Measurements from ENCODE around the gene TSPAN15. TPM values are rescaled to one million over a fixed set of nuclear protein-coding genes. Genes with fewer than 3 reads are reported as not detected.

TSPAN15 gene
- total and polyA plus RNA-seq, 2 experiments from 2014 or later = 6.6 to 10.1 TPM

DNA sequence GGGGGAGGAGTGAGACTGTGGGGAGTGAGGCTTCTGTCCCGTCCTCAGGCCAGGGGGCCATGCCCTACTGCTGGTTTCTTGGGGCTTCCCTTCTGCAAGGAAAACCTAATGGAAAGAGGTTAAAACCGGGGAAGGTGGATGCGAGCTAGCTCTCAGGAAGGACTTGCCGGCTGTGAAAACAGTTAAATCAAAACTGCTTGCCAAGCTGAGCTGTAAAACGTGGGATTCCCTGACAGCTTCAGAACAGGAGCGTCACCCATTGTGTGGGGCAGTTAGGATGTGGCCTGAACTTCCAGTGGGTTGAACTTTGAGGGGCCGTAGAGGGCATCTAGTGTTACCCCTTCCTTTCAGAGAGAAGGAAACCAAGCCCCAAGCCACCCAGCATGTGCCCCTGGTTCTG, 13.1 kb downstream of the TSPAN15 start (continued):
- TF ChIP-seq ZNF114 (CRISPR knock-in tag; IDR thresholded peaks at IDR 0.05) (no peak), STAT1 (IDR thresholded peaks at IDR 0.05; ENCODE audit: unreplicated experiment) (no peak)

DNA sequence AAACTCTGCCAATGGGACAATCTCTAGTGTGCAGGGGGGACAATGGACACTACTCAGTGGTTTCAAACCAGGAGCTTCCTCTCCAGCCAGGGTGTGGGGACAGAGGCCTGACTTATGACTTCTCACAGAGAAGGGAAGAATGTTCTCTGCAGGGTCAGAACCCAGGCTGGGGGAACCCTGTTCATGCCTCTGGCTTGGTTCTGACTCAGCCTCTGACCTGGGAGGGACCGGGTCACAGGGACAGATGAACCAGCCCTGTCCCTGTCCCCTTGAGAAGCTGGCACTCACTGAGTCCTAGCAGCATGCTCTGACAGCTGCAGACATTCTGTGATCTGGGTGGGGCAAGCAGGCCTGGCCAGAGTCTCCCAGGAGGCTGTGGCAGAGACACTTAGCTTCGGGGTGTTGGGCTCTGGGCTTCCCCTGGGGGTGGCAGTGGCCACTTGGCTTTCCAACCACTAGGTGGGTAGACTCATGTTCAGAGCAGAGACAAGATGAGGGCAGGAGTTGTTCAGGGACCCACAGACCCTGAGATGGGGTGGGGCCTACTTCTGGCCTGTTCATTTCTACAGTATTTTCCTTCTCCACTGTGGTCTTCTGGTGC, 13.6 kb downstream of the TSPAN15 start:
- Mint-ChIP-seq H3K4me3 (no peak overlapping the region), H3K27ac (no peak overlapping the region), H3K36me3 (ENCODE audit: low read depth) (no peaks in the 10 kb centered on the region; the same call in 2 of the 3 replicates)

More for the DNA sequence above, 13.6 kb downstream of the TSPAN15 start:
- Histone ChIP-seq H3K4me3 (no peak overlapping the region), H3K27me3 (ENCODE audit: insufficient read depth) (no peaks in the 10 kb centered on the region), H3K36me3 (ENCODE audit: insufficient read depth) (no peaks in the 10 kb centered on the region), H3K4me1 (ENCODE audit: insufficient read depth) (peaks cover 13% of the 10 kb centered on the region), H3K79me2 (replicated peaks; ENCODE audit: insufficient read depth) (no peaks in the 10 kb centered on the region), H4K20me1 (replicated peaks; ENCODE audit: insufficient read depth) (no peaks in the 10 kb centered on the region), H3K9me2 (ENCODE audit: insufficient read depth) (no peaks in the 10 kb centered on the region), H3K4me2 (no peak overlapping the region), H2AFZ (no peak overlapping the region), H3F3A (replicated peaks; ENCODE audit: low read depth) (no peaks in the 10 kb centered on the region), H3K27ac (ENCODE audit: low read depth) (no peak overlapping the region)
- no peak for DNase-seq (ENCODE audit: low spot score)
- Mint-ChIP-seq H3K9me3 (no peaks in the 10 kb centered on the region), H3K27me3 (ENCODE audit: insufficient read depth, low read depth, poor library complexity) (peaks cover 7% of the 10 kb centered on the region), H3K4me1 (peaks cover 18% of the 10 kb centered on the region)
- peak; percentile 24; the same call in 1 of the 3 replicates for ATAC-seq
- TF ChIP-seq STAT1 (IDR thresholded peaks at IDR 0.05; ENCODE audit: unreplicated experiment) (no peak), JUNB (IDR thresholded peaks at IDR 0.05; ENCODE audit: unreplicated experiment) (no peak), ZNF462 (CRISPR knock-in tag; IDR thresholded peaks at IDR 0.05) (no peak), NANOG (IDR thresholded peaks at IDR 0.05; ENCODE audit: borderline replicate concordance) (no peak), EZH2 (IDR thresholded peaks at IDR 0.05; ENCODE audit: low read depth, unreplicated experiment) (no peak), CREB1 (CRISPR knock-in tag; IDR thresholded peaks at IDR 0.05; ENCODE audit: low read depth) (no peak), EZH2phosphoT487 (IDR thresholded peaks at IDR 0.05; ENCODE audit: unreplicated experiment) (no peak), ZNF114 (CRISPR knock-in tag; IDR thresholded peaks at IDR 0.05) (no peak), ZNF331 (CRISPR knock-in tag; IDR thresholded peaks at IDR 0.05; ENCODE audit: low read depth) (no peak), POLR2AphosphoS5 (IDR thresholded peaks at IDR 0.05; ENCODE audit: low read depth) (no peak)
- TF ChIP-seq, protein P1, sequence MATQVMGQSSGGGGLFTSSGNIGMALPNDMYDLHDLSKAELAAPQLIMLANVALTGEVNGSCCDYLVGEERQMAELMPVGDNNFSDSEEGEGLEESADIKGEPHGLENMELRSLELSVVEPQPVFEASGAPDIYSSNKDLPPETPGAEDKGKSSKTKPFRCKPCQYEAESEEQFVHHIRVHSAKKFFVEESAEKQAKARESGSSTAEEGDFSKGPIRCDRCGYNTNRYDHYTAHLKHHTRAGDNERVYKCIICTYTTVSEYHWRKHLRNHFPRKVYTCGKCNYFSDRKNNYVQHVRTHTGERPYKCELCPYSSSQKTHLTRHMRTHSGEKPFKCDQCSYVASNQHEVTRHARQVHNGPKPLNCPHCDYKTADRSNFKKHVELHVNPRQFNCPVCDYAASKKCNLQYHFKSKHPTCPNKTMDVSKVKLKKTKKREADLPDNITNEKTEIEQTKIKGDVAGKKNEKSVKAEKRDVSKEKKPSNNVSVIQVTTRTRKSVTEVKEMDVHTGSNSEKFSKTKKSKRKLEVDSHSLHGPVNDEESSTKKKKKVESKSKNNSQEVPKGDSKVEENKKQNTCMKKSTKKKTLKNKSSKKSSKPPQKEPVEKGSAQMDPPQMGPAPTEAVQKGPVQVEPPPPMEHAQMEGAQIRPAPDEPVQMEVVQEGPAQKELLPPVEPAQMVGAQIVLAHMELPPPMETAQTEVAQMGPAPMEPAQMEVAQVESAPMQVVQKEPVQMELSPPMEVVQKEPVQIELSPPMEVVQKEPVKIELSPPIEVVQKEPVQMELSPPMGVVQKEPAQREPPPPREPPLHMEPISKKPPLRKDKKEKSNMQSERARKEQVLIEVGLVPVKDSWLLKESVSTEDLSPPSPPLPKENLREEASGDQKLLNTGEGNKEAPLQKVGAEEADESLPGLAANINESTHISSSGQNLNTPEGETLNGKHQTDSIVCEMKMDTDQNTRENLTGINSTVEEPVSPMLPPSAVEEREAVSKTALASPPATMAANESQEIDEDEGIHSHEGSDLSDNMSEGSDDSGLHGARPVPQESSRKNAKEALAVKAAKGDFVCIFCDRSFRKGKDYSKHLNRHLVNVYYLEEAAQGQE (IDR thresholded peaks at IDR 0.05; ENCODE audit: unreplicated experiment) = no peak
- TF ChIP-seq, protein P2, sequence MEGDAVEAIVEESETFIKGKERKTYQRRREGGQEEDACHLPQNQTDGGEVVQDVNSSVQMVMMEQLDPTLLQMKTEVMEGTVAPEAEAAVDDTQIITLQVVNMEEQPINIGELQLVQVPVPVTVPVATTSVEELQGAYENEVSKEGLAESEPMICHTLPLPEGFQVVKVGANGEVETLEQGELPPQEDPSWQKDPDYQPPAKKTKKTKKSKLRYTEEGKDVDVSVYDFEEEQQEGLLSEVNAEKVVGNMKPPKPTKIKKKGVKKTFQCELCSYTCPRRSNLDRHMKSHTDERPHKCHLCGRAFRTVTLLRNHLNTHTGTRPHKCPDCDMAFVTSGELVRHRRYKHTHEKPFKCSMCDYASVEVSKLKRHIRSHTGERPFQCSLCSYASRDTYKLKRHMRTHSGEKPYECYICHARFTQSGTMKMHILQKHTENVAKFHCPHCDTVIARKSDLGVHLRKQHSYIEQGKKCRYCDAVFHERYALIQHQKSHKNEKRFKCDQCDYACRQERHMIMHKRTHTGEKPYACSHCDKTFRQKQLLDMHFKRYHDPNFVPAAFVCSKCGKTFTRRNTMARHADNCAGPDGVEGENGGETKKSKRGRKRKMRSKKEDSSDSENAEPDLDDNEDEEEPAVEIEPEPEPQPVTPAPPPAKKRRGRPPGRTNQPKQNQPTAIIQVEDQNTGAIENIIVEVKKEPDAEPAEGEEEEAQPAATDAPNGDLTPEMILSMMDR (conservative IDR thresholded peaks at IDR 0.05; ENCODE audit: low read depth in 2 of 2) = no peak
- TF ChIP-seq, protein P3, sequence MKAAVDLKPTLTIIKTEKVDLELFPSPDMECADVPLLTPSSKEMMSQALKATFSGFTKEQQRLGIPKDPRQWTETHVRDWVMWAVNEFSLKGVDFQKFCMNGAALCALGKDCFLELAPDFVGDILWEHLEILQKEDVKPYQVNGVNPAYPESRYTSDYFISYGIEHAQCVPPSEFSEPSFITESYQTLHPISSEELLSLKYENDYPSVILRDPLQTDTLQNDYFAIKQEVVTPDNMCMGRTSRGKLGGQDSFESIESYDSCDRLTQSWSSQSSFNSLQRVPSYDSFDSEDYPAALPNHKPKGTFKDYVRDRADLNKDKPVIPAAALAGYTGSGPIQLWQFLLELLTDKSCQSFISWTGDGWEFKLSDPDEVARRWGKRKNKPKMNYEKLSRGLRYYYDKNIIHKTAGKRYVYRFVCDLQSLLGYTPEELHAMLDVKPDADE (IDR thresholded peaks at IDR 0.05) = no peak

All from GM23338 (cell line).